ENCODE data around the gene PRPS1L1. TPM values are rescaled to one million over a fixed set of nuclear protein-coding genes. Genes with fewer than 3 reads are reported as not detected.

The PRPS1L1 gene
- not detected in 2 replicates for total RNA-seq (2014; rRNA removed; shearing (Covaris generic))

DNA sequence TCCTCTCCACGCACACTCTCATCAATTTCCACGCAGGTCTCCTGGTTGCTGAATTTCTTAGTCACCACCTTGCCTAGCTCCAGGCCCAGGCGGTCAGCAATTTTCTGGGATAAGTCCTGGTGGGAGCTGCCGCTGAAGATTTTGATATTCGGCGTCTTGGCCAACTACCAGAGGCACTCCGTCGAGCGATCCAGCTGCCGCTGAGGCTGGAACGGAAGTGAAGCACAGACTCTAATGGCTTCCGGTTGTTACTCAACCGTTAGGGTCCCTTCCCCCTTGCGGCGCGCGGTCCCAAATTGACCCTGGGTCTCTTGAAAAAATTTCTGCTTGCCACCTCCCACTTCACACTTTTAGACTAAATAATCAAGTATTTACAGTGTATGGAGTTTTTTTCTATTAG lies at the start of gene PRPS1L1:
PRPS1L1 (minus strand) TSS at position 219 of the 400 bp plus-strand sequence.
- H3K4me1 ChIP-seq (replicated peaks) = no peaks in the 10 kb centered on the region; the same call in 1 of the 2 replicates
- no peaks in the 10 kb centered on the region for H3K27me3 ChIP-seq (replicated peaks)
- DNase-seq (ENCODE audit: low read depth in 1 of 2, low spot score in 2 of 2) = no peak
- no peak within 1 kb of the TSS for H3K4me3 ChIP-seq
- no peaks in the 10 kb centered on the region for H3K36me3 ChIP-seq
- no peaks in the 10 kb centered on the region for H3K9me3 ChIP-seq (replicated peaks)
- H3K27ac ChIP-seq = no peak within 1 kb of the TSS

DNA sequence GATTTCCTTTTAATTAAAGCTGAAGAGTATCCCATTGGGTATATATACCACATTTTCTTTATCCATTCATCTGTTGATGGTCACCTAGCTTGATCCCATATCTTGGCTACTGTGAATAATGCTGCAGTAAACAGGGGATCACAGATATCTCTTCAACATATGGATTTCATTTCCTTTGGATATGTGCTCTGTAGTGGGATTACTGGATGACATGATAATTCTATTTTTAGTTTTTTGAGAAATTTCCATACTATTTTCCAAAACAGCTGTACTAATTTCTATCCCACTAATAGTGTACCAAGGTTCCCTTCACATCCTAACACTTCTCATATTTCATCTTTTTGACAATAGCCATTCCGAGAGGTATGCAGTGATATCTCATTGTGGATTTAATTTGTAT lies 48.8 kb upstream of the PRPS1L1 start:
- H3K27me3 ChIP-seq (replicated peaks) = no peaks in the 10 kb centered on the region
- no peak for DNase-seq (ENCODE audit: low read depth in 1 of 2, low spot score in 2 of 2)
- H3K36me3 ChIP-seq = no peaks in the 10 kb centered on the region
- H3K4me1 ChIP-seq (replicated peaks) = no peaks in the 10 kb centered on the region
- no peak overlapping the region for H3K27ac ChIP-seq
- H3K9me3 ChIP-seq (replicated peaks) = 0 out of 2 replicates have a peak, but pooled peaks cover 4% of the 10 kb centered on the region
- no peak overlapping the region for H3K4me3 ChIP-seq

DNA sequence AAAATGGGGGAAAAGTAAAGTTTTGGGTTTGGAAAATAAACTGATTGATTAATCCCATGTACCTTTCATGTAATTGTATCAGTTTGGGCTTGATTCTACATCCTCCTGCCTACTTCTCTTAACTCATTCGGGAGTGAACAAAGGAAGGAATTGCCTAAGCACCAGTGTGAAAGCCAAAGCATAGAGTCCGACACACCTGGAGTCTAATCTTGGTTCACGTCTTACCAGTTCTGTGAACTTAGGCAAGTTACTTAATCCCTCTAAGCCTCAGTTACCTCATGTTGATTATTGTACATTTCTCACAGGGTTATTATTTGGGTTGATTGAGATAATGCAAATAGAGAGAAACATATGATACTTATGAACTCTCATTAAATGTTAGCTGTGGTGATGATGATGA lies 41.1 kb upstream of the PRPS1L1 start:
- no peak overlapping the region for H3K4me3 ChIP-seq
- no peaks in the 10 kb centered on the region for H3K9me3 ChIP-seq (replicated peaks)
- H3K27ac ChIP-seq = no peak overlapping the region
- no peak for DNase-seq (ENCODE audit: low read depth in 1 of 2, low spot score in 2 of 2)
- H3K4me1 ChIP-seq (replicated peaks) = no peaks in the 10 kb centered on the region
- no peaks in the 10 kb centered on the region for H3K27me3 ChIP-seq (replicated peaks)
- no peaks in the 10 kb centered on the region for H3K36me3 ChIP-seq

DNA sequence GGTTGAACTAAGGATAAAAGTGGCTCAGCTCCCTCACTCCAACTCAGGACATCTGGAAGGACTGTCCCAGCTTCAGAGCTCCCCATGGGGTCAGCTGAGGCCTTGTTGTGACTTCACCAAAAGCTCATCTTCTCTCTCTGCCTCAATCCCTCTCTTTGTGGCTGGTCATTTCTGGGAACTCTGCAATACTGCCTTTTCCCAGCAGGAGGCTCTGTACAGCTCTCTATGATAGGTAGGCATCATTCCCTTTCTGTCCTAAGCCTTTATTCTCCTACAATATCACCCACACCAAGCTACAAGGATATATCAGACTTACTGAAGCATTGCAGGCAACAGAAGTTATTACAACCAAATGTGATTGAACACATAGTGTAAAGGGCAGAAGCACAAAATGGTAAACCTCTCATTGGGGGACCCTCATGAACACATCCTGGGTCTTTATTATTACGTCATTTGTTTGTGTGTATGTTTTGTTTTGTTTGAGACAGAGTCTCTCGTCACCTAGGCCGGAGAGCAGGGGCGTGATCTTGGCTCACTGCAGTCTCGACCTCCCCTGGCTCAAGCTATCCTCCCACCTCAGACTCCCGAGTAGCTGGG lies 36.7 kb upstream of the PRPS1L1 start:
- peak; percentile 45 to 55 for DNase-seq (ENCODE audit: low read depth in 1 of 2, low spot score in 2 of 2)
- no peaks in the 10 kb centered on the region for H3K36me3 ChIP-seq
- H3K27me3 ChIP-seq (replicated peaks) = no peaks in the 10 kb centered on the region
- H3K9me3 ChIP-seq (replicated peaks) = no peaks in the 10 kb centered on the region
- no peak overlapping the region for H3K27ac ChIP-seq
- H3K4me1 ChIP-seq (replicated peaks) = no peaks in the 10 kb centered on the region
- H3K4me3 ChIP-seq = no peak overlapping the region

- Histone ChIP-seq H3K4me3 (no peak overlapping the region), H3K9me3 (replicated peaks) (no peaks in the 10 kb centered on the region), H3K36me3 (no peaks in the 10 kb centered on the region), H3K27ac (no peak overlapping the region), H3K27me3 (replicated peaks) (no peaks in the 10 kb centered on the region), H3K4me1 (replicated peaks) (no peaks in the 10 kb centered on the region)
- no peak for DNase-seq (ENCODE audit: low read depth in 1 of 2, low spot score in 2 of 2)
Observed at GRCh38 chr7:18063149-18063901, 35.7 kb upstream of the PRPS1L1 start.

DNA sequence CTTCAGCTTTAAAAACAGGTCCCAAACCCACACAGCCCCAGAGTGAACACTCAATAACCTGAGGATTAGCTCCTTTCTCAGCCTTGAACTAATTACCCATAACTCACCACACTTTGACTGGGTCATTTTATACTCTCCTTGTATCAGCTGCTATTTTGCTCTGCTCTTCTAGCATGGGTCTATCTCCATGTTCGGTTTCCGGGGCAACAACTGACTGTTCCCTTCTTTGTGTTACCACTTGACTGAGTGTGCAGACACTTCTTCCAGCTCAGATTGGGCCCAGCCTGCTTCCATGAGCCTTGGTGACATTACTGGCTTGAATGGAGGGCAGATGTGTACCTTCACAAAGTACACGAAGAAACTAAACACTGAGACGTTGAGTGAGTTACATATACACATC lies 31.5 kb upstream of the PRPS1L1 start:
- no peak overlapping the region for H3K27ac ChIP-seq
- no peaks in the 10 kb centered on the region for H3K9me3 ChIP-seq (replicated peaks)
- H3K36me3 ChIP-seq = no peaks in the 10 kb centered on the region
- DNase-seq (ENCODE audit: low read depth in 1 of 2, low spot score in 2 of 2) = no peak
- no peaks in the 10 kb centered on the region for H3K27me3 ChIP-seq (replicated peaks)
- no peaks in the 10 kb centered on the region for H3K4me1 ChIP-seq (replicated peaks)
- no peak overlapping the region for H3K4me3 ChIP-seq

GRCh38 chr7:18053941-18054340 lies 26.3 kb upstream of the PRPS1L1 start:
- Histone ChIP-seq H3K9me3 (replicated peaks) (no peaks in the 10 kb centered on the region), H3K27ac (no peak overlapping the region), H3K4me1 (replicated peaks) (no peaks in the 10 kb centered on the region), H3K27me3 (replicated peaks) (no peaks in the 10 kb centered on the region), H3K4me3 (no peak overlapping the region), H3K36me3 (no peaks in the 10 kb centered on the region)
- DNase-seq (ENCODE audit: low read depth in 1 of 2, low spot score in 2 of 2) = no peak

DNA sequence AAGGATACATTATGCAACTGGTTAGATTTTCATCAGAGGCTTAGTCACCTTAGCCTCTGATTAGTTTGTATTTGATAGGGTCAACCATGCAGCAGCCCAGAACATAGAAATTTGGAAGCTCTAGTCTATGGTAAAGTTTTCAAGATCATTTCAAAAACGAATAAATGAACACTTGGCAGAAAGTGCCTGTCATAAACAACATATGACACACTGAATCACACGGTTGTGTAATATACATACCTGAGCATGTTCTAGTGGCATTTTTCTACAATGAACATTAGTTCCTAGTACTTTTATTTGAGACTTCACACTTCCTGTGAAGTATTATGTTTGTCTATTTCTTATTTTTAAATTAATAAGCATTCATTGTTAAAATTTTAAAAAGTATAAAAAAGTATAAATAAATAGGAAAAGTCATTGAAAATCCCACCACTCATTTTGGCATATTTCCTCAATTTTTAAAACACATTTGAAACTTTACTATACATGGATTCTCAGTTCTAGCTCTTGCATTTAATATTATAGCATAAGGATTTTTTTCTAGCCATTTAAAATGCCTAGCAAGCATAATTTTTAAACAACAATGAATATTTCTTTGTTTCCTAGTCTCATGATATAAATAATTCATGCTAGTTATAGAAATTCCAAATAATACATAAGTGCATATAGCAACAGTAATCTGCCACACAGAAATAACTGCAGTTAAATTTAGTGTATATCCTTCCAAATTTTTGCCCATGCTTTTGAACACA lies 25.7 kb upstream of the PRPS1L1 start:
- no peak overlapping the region for H3K27ac ChIP-seq
- no peak for DNase-seq (ENCODE audit: low read depth in 1 of 2, low spot score in 2 of 2)

DNA sequence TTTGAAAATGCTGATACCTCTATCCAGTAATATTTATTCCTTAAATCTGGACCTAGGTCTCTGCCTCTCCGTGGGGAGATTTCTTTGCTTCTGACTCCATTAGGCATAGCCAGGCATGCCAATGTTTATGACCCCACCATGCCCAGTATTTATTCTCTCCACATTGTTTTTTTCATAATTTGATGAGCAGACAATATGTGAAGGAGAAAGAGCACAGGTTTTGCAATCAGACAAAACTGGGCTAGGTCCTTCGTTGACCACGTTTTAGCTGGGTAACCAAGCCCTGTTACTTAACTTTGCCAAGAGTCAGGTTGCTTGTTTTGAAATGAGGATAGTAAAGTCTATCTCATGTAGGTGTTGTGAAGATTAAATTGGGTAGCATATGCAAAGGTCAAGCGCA lies 21.6 kb upstream of the PRPS1L1 start:
- Histone ChIP-seq H3K9me3 (replicated peaks) (no peaks in the 10 kb centered on the region), H3K4me1 (replicated peaks) (no peaks in the 10 kb centered on the region), H3K36me3 (no peaks in the 10 kb centered on the region), H3K27me3 (replicated peaks) (no peaks in the 10 kb centered on the region), H3K27ac (no peak overlapping the region), H3K4me3 (no peak overlapping the region)
- no peak for DNase-seq (ENCODE audit: low read depth in 1 of 2, low spot score in 2 of 2)

More for the DNA sequence above, 25.7 kb upstream of the PRPS1L1 start:
- no peak overlapping the region for H3K4me3 ChIP-seq
- no peaks in the 10 kb centered on the region for H3K4me1 ChIP-seq (replicated peaks)
- no peaks in the 10 kb centered on the region for H3K36me3 ChIP-seq
- H3K9me3 ChIP-seq (replicated peaks) = no peaks in the 10 kb centered on the region
- no peaks in the 10 kb centered on the region for H3K27me3 ChIP-seq (replicated peaks)

- no peaks in the 10 kb centered on the region for H3K36me3 ChIP-seq
- no peak for DNase-seq (ENCODE audit: low read depth in 1 of 2, low spot score in 2 of 2)
- H3K4me1 ChIP-seq (replicated peaks) = no peaks in the 10 kb centered on the region
- no peaks in the 10 kb centered on the region for H3K9me3 ChIP-seq (replicated peaks)
- H3K27me3 ChIP-seq (replicated peaks) = no peaks in the 10 kb centered on the region
- H3K4me3 ChIP-seq = no peak overlapping the region
- H3K27ac ChIP-seq = no peak overlapping the region
Observed at GRCh38 chr7:18046601-18047000, 19.0 kb upstream of the PRPS1L1 start.

- no peaks in the 10 kb centered on the region for H3K9me3 ChIP-seq (replicated peaks)
- H3K27ac ChIP-seq = no peak overlapping the region
- no peaks in the 10 kb centered on the region for H3K36me3 ChIP-seq
- H3K4me3 ChIP-seq = no peak overlapping the region
- no peak for DNase-seq (ENCODE audit: low read depth in 1 of 2, low spot score in 2 of 2)
- no peaks in the 10 kb centered on the region for H3K27me3 ChIP-seq (replicated peaks)
- peaks cover 11% of the 10 kb centered on the region for H3K4me1 ChIP-seq (replicated peaks)
Observed at GRCh38 chr7:18045171-18045570, 17.5 kb upstream of the PRPS1L1 start.

DNA sequence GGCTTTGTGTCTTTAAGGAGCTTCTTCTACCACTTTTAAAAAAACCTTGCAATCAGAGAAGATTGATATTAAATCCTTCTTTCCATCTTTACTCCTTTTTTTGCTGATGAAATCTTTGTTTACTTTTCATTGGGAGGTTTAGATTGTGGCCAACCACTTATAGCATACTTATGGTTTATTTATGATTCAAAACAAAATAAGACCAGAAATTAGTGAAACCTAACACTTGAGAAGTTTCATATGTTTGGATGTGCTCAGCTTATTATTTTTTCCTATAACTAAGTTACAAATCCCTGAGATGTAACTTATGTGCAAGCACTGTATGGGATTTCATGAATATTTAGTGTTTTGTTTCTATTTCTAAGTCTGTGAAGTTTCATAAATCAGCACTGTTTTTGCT lies 13.5 kb upstream of the PRPS1L1 start:
- Histone ChIP-seq H3K4me3 (no peak overlapping the region), H3K4me1 (replicated peaks) (peaks cover 17% of the 10 kb centered on the region), H3K9me3 (replicated peaks) (no peaks in the 10 kb centered on the region), H3K27ac (peak overlapping the region; percentile 66), H3K36me3 (no peaks in the 10 kb centered on the region), H3K27me3 (replicated peaks) (no peaks in the 10 kb centered on the region)
- DNase-seq (ENCODE audit: low read depth in 1 of 2, low spot score in 2 of 2) = peak in 1 of 2 experiments; percentile 29

DNA sequence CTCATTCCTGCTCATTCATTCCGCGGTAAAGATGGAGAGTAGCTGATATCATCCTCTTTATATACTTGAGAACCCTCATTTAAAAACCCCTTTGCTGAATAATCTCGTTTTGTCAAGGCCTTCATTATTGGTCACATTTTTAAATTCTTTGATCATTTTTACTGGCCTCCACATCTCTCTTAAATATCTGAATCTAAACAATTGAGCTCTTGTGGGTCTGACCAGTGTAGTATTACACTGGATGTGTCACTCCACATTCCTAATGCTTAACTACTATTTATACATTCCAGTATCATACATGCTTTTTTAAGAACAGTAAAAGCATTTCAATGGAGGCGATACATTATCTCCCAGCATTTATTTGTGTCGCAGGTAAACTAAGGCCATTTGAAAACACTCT lies 12.6 kb upstream of the PRPS1L1 start:
- Histone ChIP-seq H3K4me1 (replicated peaks) (peaks cover 17% of the 10 kb centered on the region), H3K27ac (peak overlapping the region; percentile 66), H3K9me3 (replicated peaks) (no peaks in the 10 kb centered on the region), H3K27me3 (replicated peaks) (no peaks in the 10 kb centered on the region), H3K36me3 (no peaks in the 10 kb centered on the region), H3K4me3 (no peak overlapping the region)
- DNase-seq (ENCODE audit: low read depth in 1 of 2, low spot score in 2 of 2) = peak in 1 of 2 experiments; percentile 87

DNA sequence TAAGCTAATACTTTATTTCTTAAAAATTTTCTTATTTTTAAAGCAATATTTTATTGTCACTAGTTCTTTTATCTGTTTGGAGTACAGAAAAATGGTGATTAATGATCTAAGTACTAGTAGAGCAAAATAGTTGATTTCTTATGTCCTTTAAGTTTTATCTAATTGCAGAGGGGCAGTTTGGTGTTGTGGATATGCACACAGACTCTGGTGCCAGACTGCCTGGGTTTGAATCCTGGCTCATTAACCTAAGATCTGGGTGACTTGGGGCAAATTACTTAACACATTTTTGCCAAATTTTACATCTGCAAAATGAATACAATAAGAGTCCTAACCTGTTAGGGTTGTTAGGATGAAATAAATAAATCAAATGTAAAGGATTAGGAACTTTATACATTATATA lies 10.7 kb upstream of the PRPS1L1 start:
- no peaks in the 10 kb centered on the region for H3K27me3 ChIP-seq (replicated peaks)
- H3K4me1 ChIP-seq (replicated peaks) = peaks cover 17% of the 10 kb centered on the region
- no peak overlapping the region for H3K4me3 ChIP-seq
- DNase-seq (ENCODE audit: low read depth in 1 of 2, low spot score in 2 of 2) = no peak
- H3K36me3 ChIP-seq = no peaks in the 10 kb centered on the region
- no peak overlapping the region for H3K27ac ChIP-seq
- no peaks in the 10 kb centered on the region for H3K9me3 ChIP-seq (replicated peaks)

Measured in SJSA1 (cell line).